ENCODE data around the gene TMEM267. TPM values are rescaled to one million over a fixed set of nuclear protein-coding genes. Genes with fewer than 3 reads are reported as not detected.
"Not testable (repeated sequence)": the region's sequence is repeated elsewhere in the genome, so short reads cannot be mapped to it uniquely, and the experiment has no call there.

TMEM267 gene
- polyA plus RNA-seq, 1 donor, result 9.9 TPM

DNA sequence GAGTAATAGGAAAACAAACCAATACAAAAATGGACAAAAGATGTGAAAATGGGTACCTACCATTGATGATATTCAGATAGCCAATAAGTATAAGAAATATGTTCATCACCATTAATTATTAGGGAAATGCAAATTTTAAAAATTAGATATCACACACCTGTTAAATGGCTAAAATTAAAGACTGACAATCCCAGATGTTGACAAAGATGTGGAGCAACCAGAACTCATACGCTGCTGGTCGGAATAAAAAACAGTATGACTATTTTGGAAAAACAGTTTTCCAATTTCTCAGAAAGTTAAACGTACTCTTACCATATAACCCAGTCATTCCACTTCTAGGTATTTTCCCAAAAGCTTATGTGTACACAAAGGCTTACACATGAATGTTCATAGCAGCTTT lies 27.1 kb downstream of the TMEM267 start:
- DNase-seq, result no peak

GRCh38 chr5:43441575-43441974 lies 42.1 kb downstream of the TMEM267 start:
- not testable (repeated sequence) for DNase-seq

DNA sequence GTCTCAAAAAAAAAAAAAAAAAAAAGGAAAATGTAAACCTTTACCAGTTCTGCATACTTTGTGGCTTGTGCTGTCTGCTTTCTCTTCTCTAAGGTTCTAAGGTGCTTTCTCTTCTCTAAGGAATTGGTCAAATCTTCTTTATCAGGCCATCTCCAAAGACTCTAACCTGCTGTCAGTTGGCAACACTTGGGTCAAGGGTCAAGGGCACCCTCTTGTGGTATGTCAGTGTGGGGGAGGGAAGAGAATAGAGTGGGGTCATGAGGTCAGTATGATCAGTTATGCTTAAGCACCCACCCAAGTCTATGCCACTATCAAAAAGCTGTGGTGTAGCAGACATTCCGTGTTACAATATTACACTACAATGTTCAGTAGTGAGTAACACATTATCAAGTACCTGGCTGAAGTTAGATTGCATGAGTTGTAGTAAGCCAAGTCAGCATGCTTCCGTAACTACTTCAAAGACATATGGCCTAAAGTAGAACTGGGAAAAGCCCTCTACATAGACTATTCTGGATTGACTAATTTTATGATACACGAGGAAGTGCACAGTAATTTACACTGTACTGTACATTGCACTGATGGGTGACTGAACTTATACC lies 46.5 kb downstream of the TMEM267 start:
- DNase-seq, result no peak

DNA sequence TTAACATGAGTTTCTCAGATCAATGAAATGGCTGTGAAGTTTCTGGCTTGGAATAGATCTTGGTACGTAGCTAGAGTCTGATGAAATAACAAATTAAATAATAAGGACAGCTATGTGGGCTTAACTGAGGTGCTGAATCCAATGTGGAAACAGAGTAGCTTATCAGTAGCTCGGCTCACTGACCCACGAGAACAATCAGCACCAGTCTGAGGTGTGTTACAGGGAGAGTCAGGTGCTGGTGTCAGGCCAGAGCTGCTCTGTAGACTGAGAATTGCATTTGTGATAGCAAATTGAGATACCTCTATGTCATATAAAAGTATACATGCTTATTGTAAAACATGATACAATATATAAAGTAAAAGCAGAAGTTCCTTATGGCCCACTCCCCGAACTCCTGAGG lies 50.3 kb downstream of the TMEM267 start:
- DNase-seq, result no peak

DNA sequence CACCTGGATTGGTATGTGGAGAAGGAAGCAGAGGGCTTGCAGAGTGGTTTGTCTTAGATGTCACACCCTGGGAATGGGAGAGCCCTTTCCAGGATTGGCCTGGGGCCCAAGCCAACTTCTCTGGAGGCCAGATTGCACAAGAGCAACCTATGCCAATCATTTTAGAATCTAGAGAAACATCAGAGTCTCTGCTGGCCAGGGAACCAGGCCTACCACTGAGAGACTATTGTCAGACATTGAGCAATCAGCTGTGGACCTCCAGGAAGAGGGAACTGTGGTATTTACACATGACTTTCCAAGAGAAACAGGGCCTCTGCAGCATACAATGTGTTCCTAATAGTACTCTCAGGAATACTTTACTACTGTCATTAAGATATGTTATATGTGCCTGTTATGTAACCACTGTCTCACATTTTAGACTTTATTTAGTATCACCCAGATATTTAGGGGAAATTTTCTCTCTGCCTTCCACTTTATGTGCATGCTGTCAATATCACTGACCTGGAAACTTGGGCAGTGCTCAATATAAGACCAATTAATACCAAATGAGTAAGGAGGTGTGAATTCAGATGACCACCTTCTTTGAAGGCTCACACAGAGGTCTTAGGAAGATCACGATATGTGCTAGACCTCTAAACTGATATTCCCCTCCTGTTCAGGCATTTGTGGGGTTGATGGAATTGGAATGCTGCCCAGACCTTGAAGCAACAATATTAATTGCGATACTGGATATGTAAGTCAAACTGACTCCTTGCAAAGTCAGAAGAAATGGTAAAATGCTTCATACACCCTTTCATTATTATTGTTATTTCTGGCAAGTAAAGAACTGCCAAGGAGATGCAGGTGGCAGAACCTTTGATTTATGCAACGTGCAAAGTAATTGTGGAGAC lies 50.9 kb downstream of the TMEM267 start:
- no peak for DNase-seq

DNA sequence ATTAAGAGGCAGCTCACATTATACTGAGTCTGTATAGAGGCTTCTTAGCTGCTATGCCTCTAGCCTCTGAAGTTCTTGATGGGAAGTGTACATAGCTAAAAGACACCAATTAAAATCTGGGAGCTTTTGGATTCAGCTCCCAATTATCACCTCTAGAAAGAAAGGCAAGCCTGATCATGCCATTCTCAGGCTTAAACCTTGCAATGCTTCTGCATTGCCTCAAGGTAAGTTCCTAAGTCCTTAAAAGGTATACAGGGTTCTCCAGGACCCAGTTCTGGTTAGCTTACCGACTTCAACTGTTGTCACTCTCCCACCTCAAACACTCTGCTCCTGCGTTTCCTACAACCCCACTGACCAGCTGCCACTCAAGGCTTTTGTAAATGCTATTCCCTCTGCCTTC lies 54.0 kb downstream of the TMEM267 start:
- DNase-seq, result no peak

DNA sequence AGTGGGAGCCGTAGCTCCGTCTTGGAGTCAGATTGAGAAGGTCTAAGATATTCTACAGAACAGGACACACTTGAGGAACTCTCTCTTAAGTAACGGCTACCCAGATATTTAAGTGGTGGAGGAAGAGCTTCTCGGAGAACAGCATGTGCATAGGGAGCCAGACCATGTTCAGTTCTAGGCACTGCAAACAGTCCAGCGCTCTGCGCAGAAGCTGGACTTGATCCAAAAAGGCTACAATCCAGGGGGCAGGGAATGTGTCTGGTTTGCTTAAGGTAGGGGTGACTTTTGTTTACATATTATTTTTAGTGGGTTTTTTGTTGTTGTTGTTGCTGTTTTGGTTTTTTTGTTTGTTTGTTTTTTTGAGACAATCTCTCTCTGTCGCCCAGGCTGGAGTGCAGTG lies 54.6 kb downstream of the TMEM267 start:
- no peak for DNase-seq

DNA sequence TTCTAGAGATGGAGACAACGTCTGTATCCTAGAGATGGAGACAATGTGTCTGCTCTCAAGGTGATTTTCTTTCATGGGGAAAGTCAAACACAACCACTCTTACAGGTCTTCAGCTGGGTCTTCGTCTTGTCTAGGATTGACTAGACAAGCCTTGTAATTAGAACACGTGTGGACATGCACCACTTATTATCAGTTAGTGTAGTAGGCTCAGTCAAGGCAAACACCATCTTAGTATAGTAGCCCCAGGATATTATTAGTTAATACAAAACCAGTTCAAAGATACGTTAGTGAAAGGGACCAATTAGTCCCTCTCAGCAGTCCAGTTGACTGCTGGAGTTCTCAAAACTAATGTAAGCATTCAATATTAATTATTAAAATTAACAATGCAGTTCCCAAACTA lies 56.4 kb downstream of the TMEM267 start:
- DNase-seq, result no peak

- DNase-seq, result no peak
Observed at GRCh38 chr5:43425983-43426382, 57.7 kb downstream of the TMEM267 start.

DNA sequence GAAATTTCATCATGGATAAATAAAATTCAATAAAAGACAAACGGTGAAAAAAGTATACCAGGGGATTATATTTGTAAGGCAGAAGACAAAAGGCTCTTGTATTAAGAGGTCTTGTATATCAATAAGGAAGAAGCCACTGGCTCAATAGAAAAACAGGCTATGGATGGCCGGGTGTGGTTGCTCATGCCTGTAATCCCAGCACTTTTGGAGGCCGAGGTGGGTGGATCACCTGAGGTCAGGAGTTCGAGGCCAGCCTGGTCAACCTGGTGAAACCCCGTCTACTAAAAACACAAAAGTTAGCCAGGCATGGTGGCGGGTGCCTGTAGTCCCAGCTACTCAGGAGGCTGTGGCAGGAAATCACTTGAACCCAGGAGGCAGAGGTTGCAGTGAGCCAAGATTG lies 60.6 kb downstream of the TMEM267 start:
- DNase-seq, result not testable (repeated sequence)

- no peak for DNase-seq
Observed at GRCh38 chr5:43422143-43422542, 61.5 kb downstream of the TMEM267 start.

DNA sequence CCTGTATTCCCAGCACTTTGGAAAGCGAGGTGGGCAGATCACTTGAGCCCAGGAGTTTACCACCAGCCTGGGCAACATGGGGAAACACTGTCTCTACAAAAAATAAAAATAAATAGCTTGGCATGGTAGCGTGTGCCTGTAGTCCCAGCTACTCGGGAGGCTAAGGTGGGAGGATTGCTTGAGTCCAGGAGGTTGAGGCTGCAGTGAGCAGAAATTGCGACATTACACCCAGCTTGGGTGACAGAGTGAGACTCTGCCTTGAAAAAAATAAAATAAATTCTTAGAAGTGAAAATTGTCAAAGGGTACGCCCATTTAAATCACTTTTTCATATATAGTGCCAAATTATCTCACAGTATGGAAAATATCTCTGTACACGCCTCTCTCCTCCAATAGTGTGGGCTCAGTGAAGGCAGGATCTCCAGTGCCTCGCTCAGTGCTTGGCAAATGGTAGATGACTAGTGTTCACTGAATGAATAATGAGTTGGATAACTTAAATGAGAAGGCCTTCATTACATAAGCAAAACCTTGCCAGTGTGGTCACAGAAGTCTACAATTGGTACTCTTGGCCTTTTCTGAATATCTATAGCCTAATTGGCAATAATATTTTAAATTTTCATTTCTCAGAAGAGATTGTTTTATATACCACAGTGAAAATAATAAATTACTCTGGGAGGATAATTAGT lies 62.1 kb downstream of the TMEM267 start:
- no peak for DNase-seq

DNA sequence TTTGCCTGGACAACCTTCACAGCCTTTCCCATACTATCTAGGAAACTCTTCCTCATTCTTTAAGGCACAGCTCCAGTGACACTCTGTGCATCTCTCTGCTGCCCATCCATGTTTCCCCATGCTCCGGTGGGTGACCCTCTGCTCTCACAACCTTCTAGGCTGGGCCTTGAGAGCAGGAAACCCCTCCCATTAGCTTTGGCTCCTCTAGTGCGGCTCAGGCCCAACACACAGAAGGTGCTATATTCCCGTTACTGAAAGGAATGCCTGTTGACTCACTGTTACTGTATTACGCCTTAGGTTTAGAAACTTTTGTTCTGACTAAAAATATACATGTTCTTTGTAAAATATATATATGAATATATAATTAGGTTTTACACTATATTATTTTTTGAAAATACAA lies 63.4 kb downstream of the TMEM267 start:
- no peak for DNase-seq

GRCh38 chr5:43418561-43418960 lies 65.1 kb downstream of the TMEM267 start:
- no peak for DNase-seq

DNA sequence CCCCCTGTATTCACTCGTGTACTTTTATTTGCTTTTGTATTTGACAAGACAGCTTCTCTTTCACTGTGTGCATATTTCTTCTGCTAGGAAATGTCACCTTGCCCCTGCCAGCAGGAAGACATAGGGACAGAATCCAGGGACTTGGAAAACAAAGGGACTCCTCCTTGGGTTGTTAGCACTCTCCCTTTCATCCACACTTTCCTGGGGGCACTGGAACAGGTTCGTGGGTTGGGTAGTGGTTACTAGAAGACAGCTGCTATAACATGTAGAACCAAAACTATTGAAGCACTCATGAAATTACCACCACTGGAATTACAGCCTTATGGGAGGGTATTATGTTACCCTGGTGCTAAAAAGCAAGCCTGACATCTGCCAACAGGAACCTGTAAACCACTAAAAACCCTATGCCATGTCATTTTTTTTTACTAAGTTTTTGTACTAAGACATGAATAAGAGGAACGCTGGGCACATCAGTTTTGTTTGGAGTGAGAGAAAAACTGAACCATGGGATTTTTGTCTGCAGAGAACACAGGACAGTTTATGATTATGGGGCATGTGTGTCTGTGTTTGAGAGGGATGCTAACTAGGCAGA lies 66.8 kb downstream of the TMEM267 start:
- DNase-seq, result no peak

DNA sequence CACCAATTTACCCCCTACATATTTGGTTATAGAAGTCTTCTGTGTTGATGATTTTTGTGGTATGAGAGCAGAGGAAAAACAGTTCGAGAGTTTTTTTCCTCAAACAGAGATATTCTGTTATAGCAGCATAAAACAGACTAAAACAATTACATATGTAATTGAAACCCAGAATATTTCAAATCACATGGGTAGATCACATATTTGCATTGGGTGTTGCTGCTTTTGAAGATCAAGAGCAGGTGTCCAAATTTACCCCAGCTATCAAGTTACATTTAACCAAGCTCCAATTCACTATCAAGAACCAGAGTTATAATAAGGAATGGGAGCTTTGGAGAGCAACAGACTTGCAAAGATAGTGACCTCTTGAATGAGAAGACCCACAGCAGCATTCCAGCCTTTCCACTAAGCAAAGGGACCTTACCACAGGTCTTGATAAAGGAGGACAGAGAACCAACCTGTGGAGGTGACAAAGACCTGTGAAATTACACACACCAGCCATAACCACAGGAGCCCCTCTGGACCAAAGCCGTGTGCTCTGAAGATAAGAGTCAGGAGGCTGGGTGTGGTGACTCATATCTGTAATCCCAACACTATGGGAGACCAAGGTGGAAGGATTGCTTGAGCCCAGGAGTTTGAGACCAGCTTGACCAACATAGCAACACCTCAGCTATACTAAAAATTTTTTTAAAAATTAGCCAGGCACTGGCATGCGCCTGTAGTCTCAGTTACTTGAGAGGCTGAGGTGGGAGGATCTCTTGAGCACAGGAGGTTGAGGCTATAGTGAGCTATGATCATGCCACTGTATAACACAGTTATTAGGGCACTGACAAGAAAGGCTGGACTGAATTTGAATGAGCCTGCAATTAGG lies 67.5 kb downstream of the TMEM267 start:
- no peak for DNase-seq

GRCh38 chr5:43413966-43414365 lies 69.7 kb downstream of the TMEM267 start:
- DNase-seq, result no peak

GRCh38 chr5:43412644-43413043 lies 71.0 kb downstream of the TMEM267 start:
- no peak for DNase-seq

- DNase-seq, result no peak
Observed at GRCh38 chr5:43412156-43412555, 71.5 kb downstream of the TMEM267 start, which contains the start of gene CCL28. TSS of gene CCL28 (minus strand) at chr5:43412391. CDS start at chr5:43412316, 75 bp downstream.

DNA sequence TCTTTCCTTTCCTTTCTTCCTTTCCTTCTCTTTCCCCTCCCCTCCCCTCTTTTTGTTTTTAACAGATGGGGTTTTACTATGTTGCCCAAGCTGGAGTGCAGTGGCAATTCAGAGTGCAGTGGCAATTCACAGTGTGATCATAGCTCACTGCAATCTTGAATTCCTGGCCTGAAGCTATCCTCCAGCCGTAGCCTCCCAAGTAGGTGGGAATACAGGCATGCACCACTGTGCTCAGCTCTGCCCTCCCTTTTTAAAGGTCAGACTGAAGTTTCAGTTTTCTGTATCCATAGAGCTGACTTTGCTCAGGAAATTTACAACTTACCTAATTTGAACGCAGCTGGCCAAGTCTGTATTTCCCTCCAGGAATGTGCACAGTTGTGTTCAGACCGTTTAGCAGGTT lies 72.2 kb downstream of the TMEM267 start:
- no peak for DNase-seq

GRCh38 chr5:43410414-43410813 lies 73.3 kb downstream of the TMEM267 start:
- DNase-seq, result no peak

DNA sequence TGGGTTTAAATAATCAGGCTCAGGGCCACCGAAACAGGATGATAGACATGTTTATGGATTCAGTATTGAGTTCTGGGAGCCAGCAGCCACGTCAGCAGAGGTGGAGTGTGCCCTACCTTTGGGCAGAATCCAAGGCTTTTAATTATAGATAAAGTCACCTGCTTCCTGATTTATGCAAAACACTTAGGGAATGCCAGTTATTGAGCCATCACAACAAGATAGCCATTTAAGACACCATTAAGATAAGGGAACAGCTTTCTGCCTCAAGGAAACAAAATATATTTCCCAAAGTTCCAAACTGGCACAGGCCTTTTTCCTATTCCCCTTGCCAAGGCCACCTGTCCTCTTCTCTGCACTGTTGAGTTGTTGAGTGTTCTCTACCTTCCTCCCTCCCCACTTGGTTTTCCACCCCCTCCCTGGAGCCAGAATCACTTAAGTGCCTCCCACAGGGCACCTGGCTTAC lies 73.8 kb downstream of the TMEM267 start:
- no peak for DNase-seq

Measured in hindlimb muscle (tissue), 1 donor.